Progenitor cell of endocrine pancreas (in vitro differentiated cells): ENCODE measurements around the gene ADGRE1. TPM values are rescaled to one million over a fixed set of nuclear protein-coding genes. Genes with fewer than 3 reads are reported as not detected.

Experiments
- DNase-seq: peaks from one replicate; pipeline ENCODE4 v3.0.0; 2021; ENCODE audit warnings: low spot score; ENCODE audit not compliant: unreplicated experiment
- H3K27ac Mint-ChIP-seq: 2 replicates; pipeline ENCODE4 v1.8.0; 2021; ENCODE audit warnings: mild to moderate bottlenecking, moderate library complexity, mixed read lengths
- H3K27me3 Mint-ChIP-seq: 2 replicates; pipeline ENCODE4 v1.8.0; 2021; ENCODE audit warnings: mixed read lengths
- H3K36me3 Mint-ChIP-seq: 2 replicates; pipeline ENCODE4 v1.8.0; 2022; ENCODE audit warnings: mixed read lengths; ENCODE audit not compliant: insufficient read depth
- H3K4me1 Mint-ChIP-seq: 2 replicates; pipeline ENCODE4 v1.8.0; 2021; ENCODE audit warnings: low read depth, mixed read lengths
- H3K4me3 Mint-ChIP-seq: 2 replicates; pipeline ENCODE4 v1.8.0; 2021; ENCODE audit warnings: low read depth, mild to moderate bottlenecking, moderate library complexity, mixed read lengths
- H3K9me3 Mint-ChIP-seq: 2 replicates; pipeline ENCODE4 v1.8.0; 2021; ENCODE audit warnings: low read depth, mixed read lengths
- CTCF ChIP-seq: fragments of 200-600 bp; sonication (generic); IDR thresholded peaks from one replicate; pipeline ENCODE4 v1.5.0; 2021; ENCODE audit warnings: antibody characterized with exemption, mild to moderate bottlenecking; ENCODE audit not compliant: unreplicated experiment
- total RNA-seq: library from RNA; stranded (reverse); gene quantifications from 2 replicates; pipeline ENCODE4 v1.2.1, GENCODE V29; 2021

The ADGRE1 gene
- total RNA-seq, 1 donor from 2014 or later, result not detected

GRCh38 chr19:6970443-6970842, 83.1 kb downstream of the ADGRE1 start:
- no peak for DNase-seq
- Mint-ChIP-seq H3K27ac (no peak overlapping the region), H3K9me3 (peaks cover 38% of the 10 kb centered on the region), H3K27me3 (no peaks in the 10 kb centered on the region), H3K36me3 (no peaks in the 10 kb centered on the region), H3K4me3 (no peak overlapping the region), H3K4me1 (no peaks in the 10 kb centered on the region)
- TF ChIP-seq CTCF, result no peak

- H3K4me3 Mint-ChIP-seq, result no peak overlapping the region
- peaks cover 44% of the 10 kb centered on the region for H3K9me3 Mint-ChIP-seq
- no peaks in the 10 kb centered on the region for H3K27me3 Mint-ChIP-seq
- H3K27ac Mint-ChIP-seq, result no peak overlapping the region
- H3K4me1 Mint-ChIP-seq, result no peaks in the 10 kb centered on the region
- DNase-seq, result no peak
- TF ChIP-seq CTCF, result no peak
- H3K36me3 Mint-ChIP-seq, result no peaks in the 10 kb centered on the region
Observed at GRCh38 chr19:6971366-6971765, 84.0 kb downstream of the ADGRE1 start.

GRCh38 chr19:6976197-6976596, 88.8 kb downstream of the ADGRE1 start:
- Mint-ChIP-seq H3K9me3 (peaks cover 40% of the 10 kb centered on the region), H3K27ac (no peak overlapping the region), H3K4me3 (no peak overlapping the region), H3K36me3 (no peaks in the 10 kb centered on the region), H3K4me1 (no peaks in the 10 kb centered on the region), H3K27me3 (no peaks in the 10 kb centered on the region)
- DNase-seq, result no peak
- TF ChIP-seq CTCF, result no peak

- Mint-ChIP-seq H3K27ac (no peak overlapping the region), H3K4me1 (no peaks in the 10 kb centered on the region), H3K9me3 (peaks cover 43% of the 10 kb centered on the region), H3K4me3 (no peak overlapping the region), H3K27me3 (no peaks in the 10 kb centered on the region), H3K36me3 (no peaks in the 10 kb centered on the region)
- DNase-seq, result no peak
- no peak for TF ChIP-seq CTCF
Observed at GRCh38 chr19:6979399-6979798, 92.0 kb downstream of the ADGRE1 start.

GRCh38 chr19:6983448-6983847, 96.1 kb downstream of the ADGRE1 start:
- no peaks in the 10 kb centered on the region for H3K4me1 Mint-ChIP-seq
- TF ChIP-seq CTCF, result no peak
- no peak overlapping the region for H3K27ac Mint-ChIP-seq
- no peaks in the 10 kb centered on the region for H3K27me3 Mint-ChIP-seq
- peaks cover 49% of the 10 kb centered on the region for H3K9me3 Mint-ChIP-seq
- no peak overlapping the region for H3K4me3 Mint-ChIP-seq
- DNase-seq, result no peak
- no peaks in the 10 kb centered on the region for H3K36me3 Mint-ChIP-seq
